ENCODE measurements around the gene IL1R2. TPM values are rescaled to one million over a fixed set of nuclear protein-coding genes. Genes with fewer than 3 reads are reported as not detected.

Gene IL1R2
- total RNA-seq, 1 experiment from 2014 or later: 0.22 TPM

- ATAC-seq: no peak
- no peak for DNase-seq (ENCODE audit: low spot score)
- POLR2A ChIA-PET: no interaction called here
- Mint-ChIP-seq H3K9me3 (peaks cover 8% of the 10 kb centered on the region), H3K36me3 (no peaks in the 10 kb centered on the region), H3K27ac (no peak overlapping the region), H3K4me1 (peaks cover 15% of the 10 kb centered on the region), H3K4me3 (no peak overlapping the region), H3K27me3 (ENCODE audit: low read depth) (peaks cover 3% of the 10 kb centered on the region; the same call in 1 of the 2 replicates)
- TF ChIP-seq SOX15 (CRISPR knock-in tag; IDR thresholded peaks at IDR 0.05) (no peak), ERG (CRISPR knock-in tag; IDR thresholded peaks at IDR 0.05) (no peak), ETV6 (CRISPR knock-in tag; IDR thresholded peaks at IDR 0.05) (no peak), GABPB1 (CRISPR knock-in tag; IDR thresholded peaks at IDR 0.05) (peak; percentile 84), ZNF263 (CRISPR knock-in tag; IDR thresholded peaks at IDR 0.05; ENCODE audit: low read depth) (no peak), CBFB (CRISPR knock-in tag; IDR thresholded peaks at IDR 0.05; ENCODE audit: low read depth) (no peak), MAX (CRISPR knock-in tag; IDR thresholded peaks at IDR 0.05) (no peak)
- CTCF ChIA-PET: no interaction called here
These were observed 39.2 kb downstream of the IL1R2 start for GRCh38 chr2:102030855-102031527.

GRCh38 chr2:102032368-102033030 lies 40.7 kb downstream of the IL1R2 start:
- no peak overlapping the region for H3K27ac Mint-ChIP-seq
- no peaks in the 10 kb centered on the region for H3K36me3 Mint-ChIP-seq
- DNase-seq (ENCODE audit: low spot score) (no peak), ATAC-seq (no peak)
- peaks cover 15% of the 10 kb centered on the region for H3K4me1 Mint-ChIP-seq
- ChIA-PET CTCF (interaction anchor here (1.3 to 2.2 kb wide), 2 partner anchors 12 to 26 kb away, joined by 5 to 7 read pairs; no protein-coding TSS in a partner anchor), POLR2A (no interaction called here)
- TF ChIP-seq HMGA2 (CRISPR knock-in tag; IDR thresholded peaks at IDR 0.05) (no peak), ESRRA (CRISPR knock-in tag; IDR thresholded peaks at IDR 0.05; ENCODE audit: borderline replicate concordance) (no peak), CREM (CRISPR knock-in tag; IDR thresholded peaks at IDR 0.05) (no peak), FOXP1 (CRISPR knock-in tag; IDR thresholded peaks at IDR 0.05; ENCODE audit: borderline replicate concordance) (no peak), ZNF512 (CRISPR knock-in tag; IDR thresholded peaks at IDR 0.05; ENCODE audit: borderline replicate concordance) (no peak), TEAD1 (CRISPR knock-in tag; IDR thresholded peaks at IDR 0.05) (no peak), TP53 (CRISPR knock-in tag; IDR thresholded peaks at IDR 0.05) (no peak), SOX15 (CRISPR knock-in tag; IDR thresholded peaks at IDR 0.05) (no peak), ZNF671 (CRISPR knock-in tag; IDR thresholded peaks at IDR 0.05) (no peak), KAT7 (CRISPR knock-in tag; IDR thresholded peaks at IDR 0.05; ENCODE audit: borderline replicate concordance) (no peak), CBFB (CRISPR knock-in tag; IDR thresholded peaks at IDR 0.05; ENCODE audit: low read depth) (no peak), MXD4 (CRISPR knock-in tag; IDR thresholded peaks at IDR 0.05; ENCODE audit: borderline replicate concordance) (no peak), ZNF219 (CRISPR knock-in tag; IDR thresholded peaks at IDR 0.05; ENCODE audit: borderline replicate concordance) (no peak), IRF2 (CRISPR knock-in tag; IDR thresholded peaks at IDR 0.05; ENCODE audit: borderline replicate concordance, low read depth) (no peak), GRHL2 (CRISPR knock-in tag; IDR thresholded peaks at IDR 0.05; ENCODE audit: insufficient replicate concordance, severe bottlenecking) (no peak), ETV6 (CRISPR knock-in tag; IDR thresholded peaks at IDR 0.05) (no peak)
- peaks cover 3% of the 10 kb centered on the region for H3K27me3 Mint-ChIP-seq (ENCODE audit: low read depth)
- peaks cover 8% of the 10 kb centered on the region for H3K9me3 Mint-ChIP-seq
- H3K4me3 Mint-ChIP-seq: no peak overlapping the region
